Testis (tissue), 3 donors: ENCODE data around the gene APPL1. TPM values are rescaled to one million over a fixed set of nuclear protein-coding genes. Genes with fewer than 3 reads are reported as not detected.
"Not testable (repeated sequence)": the region's sequence is repeated elsewhere in the genome, so short reads cannot be mapped to it uniquely, and the experiment has no call there.

Experiments
- DNase-seq: peaks from one replicate; pipeline ENCODE4 v3.0.0-alpha.2; 2019
- H3K27ac ChIP-seq, 2 donors: fragments of 200-600 bp; sonication (generic); one replicate each; pipeline ENCODE4 v1.5.1; 2019
- H3K27me3 ChIP-seq: fragments of 200-600 bp; sonication (generic); one replicate; pipeline ENCODE4 v1.5.1; 2019
- H3K36me3 ChIP-seq: fragments of 200-600 bp; sonication (generic); one replicate; pipeline ENCODE4 v1.5.1; 2017; ENCODE audit warnings: low read depth; ENCODE audit errors: missing control alignments
- H3K4me1 ChIP-seq: fragments of 200-600 bp; sonication (generic); one replicate; pipeline ENCODE4 v1.5.1; 2019
- H3K4me3 ChIP-seq, 2 donors: fragments of 200-600 bp; sonication (generic); one replicate each; pipeline ENCODE4 v1.5.1; 2017 to 2019
- H3K9me3 ChIP-seq: fragments of 200-600 bp; sonication (generic); one replicate; pipeline ENCODE4 v1.5.1; 2017
- POLR2A ChIP-seq: fragments of 450-650 bp; IDR thresholded peaks from one replicate; pipeline ENCODE4 v1.6.1; 2017; ENCODE audit warnings: antibody characterized with exemption, mild to moderate bottlenecking, moderate library complexity
- WGBS, 2 donors: methylation state at CpG; one replicate each; pipeline ENCODE4 v1.1.5; 2018; 5-methylcytosine and 5-hydroxymethylcytosine counted together
- intact Hi-C: fragments of 100-400 bp; cut with DNase I; formaldehyde crosslinking; loops from one replicate; pipeline ENCODE4 v1.15.1; 2023; ENCODE audit warnings: low total_unique reads
- polyA plus RNA-seq: library from polyadenylated mRNA; stranded (reverse); fragments of 350-450 nt; fragmentation: Illumina TruSeq; extraction: RNeasy Lipid Tissue Mini Kit (QIAGEN cat#74804); gene quantifications from one replicate; pipeline ENCODE4 v1.2.3, GENCODE V29; 2014; ENCODE audit warnings: low read depth, low replicate concordance; ENCODE audit not compliant: insufficient read depth
- total RNA-seq, 2 donors: library from RNA; depleted of rRNA; stranded (reverse); fragments of >200 nt; gene quantifications; one replicate each; pipeline ENCODE4 v1.2.3, GENCODE V29; 2016
- TF ChIP-seq, protein P1 (sequence below), 3 experiments: fragments of 450-650 bp in 2 of 3; fragments of 200-600 bp in 1 of 3; sonication (generic) in 1 of 3; IDR thresholded peaks; one replicate each; pipeline ENCODE4 v1.5.1; 2016 to 2019; ENCODE audit warnings: antibody characterized with exemption in 3 of 3, mild to moderate bottlenecking in 2 of 3, moderate library complexity in 1 of 3

APPL1 gene
- total and polyA plus RNA-seq, 3 donors from 2014 or later: 26.6 to 48.5 (median 47.4) TPM

DNA sequence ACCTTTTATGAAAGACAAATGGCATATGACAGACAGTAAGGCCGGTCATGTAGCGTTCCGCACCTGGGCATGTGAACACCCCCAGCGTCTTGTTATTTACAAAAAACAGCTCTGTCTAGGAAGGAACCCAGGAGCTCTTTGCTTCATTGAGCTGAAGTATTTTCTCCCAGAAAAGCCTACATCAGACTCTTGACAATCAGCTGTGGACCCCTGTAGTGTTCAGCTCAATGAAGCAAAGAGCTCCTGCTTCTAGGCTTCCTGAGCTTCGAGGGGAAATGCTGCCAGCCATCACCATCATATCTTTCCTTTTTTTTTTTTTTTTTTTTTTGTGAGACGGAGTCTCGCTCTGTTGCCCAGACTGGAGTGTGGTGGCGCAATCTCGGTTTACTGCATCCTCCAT, 60.9 kb downstream of the APPL1 start:
- H3K4me3 ChIP-seq: no peak overlapping the region
- no peaks in the 10 kb centered on the region for H3K9me3 ChIP-seq
- no peak overlapping the region for H3K27ac ChIP-seq
- no peak for TF ChIP-seq POLR2A
- TF ChIP-seq, protein P1, sequence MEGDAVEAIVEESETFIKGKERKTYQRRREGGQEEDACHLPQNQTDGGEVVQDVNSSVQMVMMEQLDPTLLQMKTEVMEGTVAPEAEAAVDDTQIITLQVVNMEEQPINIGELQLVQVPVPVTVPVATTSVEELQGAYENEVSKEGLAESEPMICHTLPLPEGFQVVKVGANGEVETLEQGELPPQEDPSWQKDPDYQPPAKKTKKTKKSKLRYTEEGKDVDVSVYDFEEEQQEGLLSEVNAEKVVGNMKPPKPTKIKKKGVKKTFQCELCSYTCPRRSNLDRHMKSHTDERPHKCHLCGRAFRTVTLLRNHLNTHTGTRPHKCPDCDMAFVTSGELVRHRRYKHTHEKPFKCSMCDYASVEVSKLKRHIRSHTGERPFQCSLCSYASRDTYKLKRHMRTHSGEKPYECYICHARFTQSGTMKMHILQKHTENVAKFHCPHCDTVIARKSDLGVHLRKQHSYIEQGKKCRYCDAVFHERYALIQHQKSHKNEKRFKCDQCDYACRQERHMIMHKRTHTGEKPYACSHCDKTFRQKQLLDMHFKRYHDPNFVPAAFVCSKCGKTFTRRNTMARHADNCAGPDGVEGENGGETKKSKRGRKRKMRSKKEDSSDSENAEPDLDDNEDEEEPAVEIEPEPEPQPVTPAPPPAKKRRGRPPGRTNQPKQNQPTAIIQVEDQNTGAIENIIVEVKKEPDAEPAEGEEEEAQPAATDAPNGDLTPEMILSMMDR (IDR thresholded peaks at IDR 0.05): no peak
- H3K27me3 ChIP-seq: no peaks in the 10 kb centered on the region
- no peaks in the 10 kb centered on the region for H3K36me3 ChIP-seq
- H3K4me1 ChIP-seq: no peaks in the 10 kb centered on the region
- WGBS, 2 donors: 90 to 93% methylated on average over 9 of the region's 9 CpGs
- DNase-seq: no peak
- intact Hi-C loops: no loop called here

DNA sequence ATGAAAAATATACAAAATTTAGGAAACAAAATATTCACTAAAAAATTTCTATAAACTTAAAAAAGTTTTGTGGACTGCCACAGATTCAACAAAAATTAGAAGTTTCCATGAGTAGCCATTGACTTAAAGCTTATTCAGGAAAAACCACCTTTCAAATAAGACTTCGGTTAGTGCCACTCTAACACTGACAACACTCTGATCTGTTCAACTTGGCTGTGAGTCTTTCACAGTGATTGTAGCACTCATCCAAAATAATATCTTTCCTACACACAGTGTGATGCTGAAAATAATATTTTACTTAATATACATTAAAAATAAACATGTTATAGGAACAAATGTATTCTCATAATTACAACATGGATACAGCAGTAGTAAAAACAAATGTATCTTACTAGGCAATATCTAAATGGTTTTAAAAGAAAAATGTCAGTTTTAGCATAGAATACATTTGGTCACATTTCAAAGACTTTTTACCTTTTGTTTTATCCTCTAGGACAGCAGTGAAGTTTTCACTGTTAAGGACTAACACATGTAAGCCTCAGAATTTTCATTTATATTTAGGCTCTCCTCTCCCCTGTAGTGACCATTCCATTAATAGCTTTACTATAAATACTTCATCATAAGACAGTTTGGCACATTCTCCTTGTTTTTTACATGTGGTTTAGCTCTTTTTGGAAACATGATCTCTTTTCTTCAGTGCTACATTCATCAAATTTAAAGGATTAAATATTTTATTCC, 64.8 kb downstream of the APPL1 start, which contains the start of gene ASB14:
Gene ASB14, minus strand, starts transcription at position 527 of the 738 bp plus-strand sequence. CDS start 652 bp downstream, outside the sequence.
- no peaks in the 10 kb centered on the region for H3K9me3 ChIP-seq
- no peak for DNase-seq
- WGBS, 2 donors: 96 to 97% methylated on average over 1 of the region's 1 CpG
- H3K4me1 ChIP-seq: no peaks in the 10 kb centered on the region
- no peak within 1 kb of the TSS for H3K4me3 ChIP-seq
- H3K27me3 ChIP-seq: no peaks in the 10 kb centered on the region
- H3K27ac ChIP-seq: no peak within 1 kb of the TSS
- TF ChIP-seq, protein P1 (IDR thresholded peaks at IDR 0.05): no peak
- TF ChIP-seq POLR2A: no peak
- intact Hi-C loops: no loop called here
- no peaks in the 10 kb centered on the region for H3K36me3 ChIP-seq

DNA sequence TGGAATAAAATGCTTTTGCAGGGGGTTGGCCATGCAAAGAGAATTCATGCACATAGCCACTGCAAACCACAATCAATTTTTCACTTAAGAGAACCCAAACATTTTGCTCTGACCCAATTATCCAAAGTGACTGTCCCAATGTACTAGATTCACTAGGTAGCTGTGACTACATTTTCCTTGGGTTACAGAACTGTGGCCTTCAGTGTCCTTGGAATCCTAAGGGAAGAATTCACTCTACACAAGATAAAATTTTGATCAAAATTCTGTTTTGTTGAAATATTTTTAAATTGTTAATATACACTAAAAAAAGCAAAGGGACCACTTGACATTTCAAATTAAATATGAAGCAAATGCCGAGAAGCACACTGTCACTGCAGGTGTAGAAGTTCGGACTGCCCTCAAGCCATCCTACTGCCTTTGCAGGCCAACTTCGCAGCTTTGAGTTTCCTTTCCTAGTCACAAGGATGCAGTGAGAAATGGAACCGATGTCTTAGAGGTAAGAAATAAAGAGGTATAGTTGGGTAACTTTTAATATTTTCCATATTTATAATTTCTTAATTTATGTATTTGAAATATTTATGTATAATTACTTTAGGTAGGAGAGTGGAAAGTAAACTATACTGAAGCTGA, 65.5 kb downstream of the APPL1 start:
- WGBS, 2 donors: 85 to 94% methylated on average over 4 of the region's 4 CpGs
- Histone ChIP-seq H3K4me1 (no peaks in the 10 kb centered on the region), H3K36me3 (no peaks in the 10 kb centered on the region), H3K9me3 (no peaks in the 10 kb centered on the region), H3K27ac (no peak overlapping the region), H3K27me3 (no peaks in the 10 kb centered on the region), H3K4me3 (no peak overlapping the region)
- intact Hi-C loops: no loop called here
- TF ChIP-seq, protein P1 (IDR thresholded peaks at IDR 0.05): no peak
- TF ChIP-seq POLR2A: no peak
- DNase-seq: no peak

DNA sequence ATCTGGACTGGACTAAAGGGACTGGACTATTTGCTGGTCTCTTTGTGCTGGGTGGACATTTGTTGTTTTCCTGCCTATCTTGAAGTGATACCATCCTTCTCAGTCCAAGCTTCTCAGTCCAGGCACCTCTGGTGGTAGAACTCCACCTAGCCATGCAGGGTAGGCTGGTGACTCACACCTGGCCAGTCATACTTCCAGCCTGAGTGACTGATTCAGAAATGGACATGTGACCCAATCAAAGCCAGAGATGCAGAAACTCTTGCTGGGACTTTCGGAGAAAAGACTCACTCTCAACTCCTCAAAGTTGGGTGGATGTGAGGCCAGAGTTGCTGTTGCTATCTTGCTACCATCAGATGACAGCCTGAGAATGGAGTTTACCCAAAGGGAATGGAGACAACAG, 70.5 kb downstream of the APPL1 start:
- H3K27me3 ChIP-seq: no peaks in the 10 kb centered on the region
- WGBS, 2 donors: 87 to 100% methylated on average over 1 of the region's 1 CpG
- H3K27ac ChIP-seq: no peak overlapping the region
- H3K36me3 ChIP-seq: no peaks in the 10 kb centered on the region
- H3K4me3 ChIP-seq: no peak overlapping the region
- no peaks in the 10 kb centered on the region for H3K4me1 ChIP-seq
- DNase-seq: no peak
- TF ChIP-seq POLR2A: no peak
- TF ChIP-seq, protein P1 (IDR thresholded peaks at IDR 0.05): no peak
- no peaks in the 10 kb centered on the region for H3K9me3 ChIP-seq
- intact Hi-C loops: no loop called here

DNA sequence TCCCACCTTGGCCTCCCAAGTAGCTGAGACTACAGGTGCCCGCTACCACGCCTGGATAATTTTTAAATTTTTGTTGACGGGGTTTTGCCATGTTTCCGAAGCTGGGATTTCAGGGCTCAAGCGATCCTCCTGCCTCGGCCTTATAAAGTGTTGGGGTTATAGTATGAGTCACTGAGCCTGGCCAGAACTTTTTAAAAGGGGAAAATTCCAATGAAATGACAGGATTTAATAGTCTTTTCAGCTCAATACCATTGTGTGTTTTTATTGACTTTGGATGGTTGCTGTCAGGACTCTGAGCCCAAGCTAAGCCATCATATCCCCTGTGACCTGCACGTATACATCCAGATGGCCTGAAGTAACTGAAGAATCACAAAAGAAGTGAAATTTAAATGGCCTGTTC, 76.0 kb downstream of the APPL1 start:
- H3K9me3 ChIP-seq, H3K4me3 ChIP-seq, H3K36me3 ChIP-seq, H3K4me1 ChIP-seq, intact Hi-C loops, DNase-seq, H3K27me3 ChIP-seq, H3K27ac ChIP-seq: not testable (repeated sequence)
- 95 to 96% methylated on average over 7 of the region's 7 CpGs for WGBS, 2 donors
